ENCODE measurements around the gene CFL1.

DNA sequence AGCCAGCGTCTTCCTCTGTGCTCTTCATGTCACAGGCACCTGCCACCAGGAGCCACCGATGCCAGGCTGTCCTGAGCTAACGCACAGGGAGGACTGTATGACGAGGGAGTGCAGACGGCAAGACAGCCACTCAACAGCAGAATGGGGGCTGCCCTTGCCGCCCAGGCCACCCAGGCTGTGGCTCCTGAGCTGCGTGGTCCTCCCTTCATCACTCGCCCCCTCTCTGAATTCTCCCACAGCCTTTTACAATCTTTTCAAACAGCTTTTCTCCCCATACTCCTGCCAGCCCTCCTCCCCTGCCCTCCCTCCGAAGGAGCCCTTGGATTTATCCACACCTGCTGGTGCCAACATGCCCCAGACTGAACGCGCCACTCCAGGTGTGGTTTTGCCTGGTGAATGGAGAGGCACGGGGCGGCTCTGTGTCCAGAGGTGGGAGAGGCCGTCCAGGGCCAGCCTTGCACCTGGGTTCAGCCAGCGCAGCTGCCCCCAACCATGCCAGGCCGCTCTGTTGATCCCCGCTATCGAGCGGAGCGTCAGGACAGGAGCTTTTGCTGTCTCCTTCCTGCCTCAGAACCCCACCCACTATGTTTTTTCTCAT lies 49.1 kb downstream of the CFL1 start:
- TF ChIP-seq CTCF (conservative IDR thresholded peaks at IDR 0.05; ENCODE audit: low read length) = no peak
- no peak for TF ChIP-seq EZH2phosphoT487 (IDR thresholded peaks at IDR 0.05; ENCODE audit: borderline replicate concordance)
